SU-DHL-6 (cell line): ENCODE results near the gene FER1L5.

ENCODE experiments used
- EZH2phosphoT487 ChIP-seq: fragments of 200-600 bp; sonication (generic), shearing (Covaris generic); conservative IDR thresholded peaks from 2 replicates; pipeline ENCODE4 v1.6.1; 2018; ENCODE audit warnings: mild to moderate bottlenecking, antibody characterized with exemption, low read length, moderate library complexity, mixed read lengths
- TF ChIP-seq, protein P1 (sequence below): fragments of 200-600 bp; sonication (generic); IDR thresholded peaks from one replicate; pipeline ENCODE4 v1.5.1; 2017; ENCODE audit warnings: antibody characterized with exemption, mild to moderate bottlenecking, low read length, moderate library complexity; ENCODE audit not compliant: insufficient read depth, poor library complexity, severe bottlenecking

DNA sequence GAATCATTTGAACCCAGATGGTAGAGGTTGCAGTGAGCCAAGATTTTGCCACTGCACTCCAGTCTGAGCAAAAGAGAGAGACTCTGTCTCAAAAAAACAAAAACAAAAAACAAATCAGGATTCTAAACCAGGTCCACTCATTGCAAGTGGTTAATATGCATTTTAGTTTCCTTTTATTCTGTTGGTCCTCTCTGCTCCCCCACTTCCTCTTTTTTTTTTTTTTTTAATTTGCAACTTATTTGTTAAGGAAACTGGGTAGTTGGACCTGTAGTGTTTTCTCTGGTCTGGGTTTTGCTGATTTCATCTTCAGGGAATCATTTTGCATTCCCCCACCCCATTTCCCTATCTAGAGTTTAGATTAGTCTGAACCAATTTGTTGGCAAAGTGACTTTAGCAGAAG lies 14.0 kb downstream of the FER1L5 start:
- TF ChIP-seq, protein P1, sequence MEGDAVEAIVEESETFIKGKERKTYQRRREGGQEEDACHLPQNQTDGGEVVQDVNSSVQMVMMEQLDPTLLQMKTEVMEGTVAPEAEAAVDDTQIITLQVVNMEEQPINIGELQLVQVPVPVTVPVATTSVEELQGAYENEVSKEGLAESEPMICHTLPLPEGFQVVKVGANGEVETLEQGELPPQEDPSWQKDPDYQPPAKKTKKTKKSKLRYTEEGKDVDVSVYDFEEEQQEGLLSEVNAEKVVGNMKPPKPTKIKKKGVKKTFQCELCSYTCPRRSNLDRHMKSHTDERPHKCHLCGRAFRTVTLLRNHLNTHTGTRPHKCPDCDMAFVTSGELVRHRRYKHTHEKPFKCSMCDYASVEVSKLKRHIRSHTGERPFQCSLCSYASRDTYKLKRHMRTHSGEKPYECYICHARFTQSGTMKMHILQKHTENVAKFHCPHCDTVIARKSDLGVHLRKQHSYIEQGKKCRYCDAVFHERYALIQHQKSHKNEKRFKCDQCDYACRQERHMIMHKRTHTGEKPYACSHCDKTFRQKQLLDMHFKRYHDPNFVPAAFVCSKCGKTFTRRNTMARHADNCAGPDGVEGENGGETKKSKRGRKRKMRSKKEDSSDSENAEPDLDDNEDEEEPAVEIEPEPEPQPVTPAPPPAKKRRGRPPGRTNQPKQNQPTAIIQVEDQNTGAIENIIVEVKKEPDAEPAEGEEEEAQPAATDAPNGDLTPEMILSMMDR: no peak
- no peak for TF ChIP-seq EZH2phosphoT487
